DMS53 treated with DMSO at 0.1 percent for 48 hours (cell line): Measurements from ENCODE around the gene RCAN3.

Source experiments
- DNase-seq: peaks from one replicate; lab custom pipeline; 2025; ENCODE audit not compliant: unreplicated experiment; lab: John Stamatoyannopoulos, UW

The RCAN3 gene

GRCh38 chr1:24502709-24503058, at the start of gene RCAN3:
RCAN3 (plus strand) TSS chr1:24502836; CDS start chr1:24514373, 11,537 bp downstream.
- peak; percentile 71 for DNase-seq

DNA sequence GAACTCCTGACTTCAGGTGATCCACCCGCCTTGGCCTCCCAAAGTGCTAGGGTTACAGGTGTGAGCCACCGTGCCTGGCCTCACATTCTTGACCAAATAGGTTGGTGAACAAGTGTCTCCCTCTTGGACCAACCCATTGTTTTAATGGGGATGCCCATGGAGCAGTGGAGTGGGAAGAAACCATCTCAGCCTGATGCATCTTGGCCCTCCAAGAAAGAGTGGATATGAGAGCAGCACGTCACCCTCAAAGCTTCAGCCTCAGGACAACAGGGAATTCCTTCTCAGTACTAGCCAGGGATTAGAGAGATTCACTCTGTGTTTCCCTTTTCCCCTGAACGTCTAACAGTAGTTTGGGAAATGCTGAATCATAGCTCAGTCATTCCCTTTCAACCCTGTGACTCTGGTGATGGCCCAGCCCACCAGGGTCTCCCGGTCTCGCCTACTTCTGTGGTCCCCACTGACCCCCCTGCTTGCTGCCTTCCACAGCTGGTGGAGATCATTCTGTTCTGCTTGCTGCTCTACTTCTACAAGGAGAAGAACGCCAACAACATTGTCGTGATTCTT, 49.6 kb upstream of the RCAN3 start:
- DNase-seq: no peak

DNA sequence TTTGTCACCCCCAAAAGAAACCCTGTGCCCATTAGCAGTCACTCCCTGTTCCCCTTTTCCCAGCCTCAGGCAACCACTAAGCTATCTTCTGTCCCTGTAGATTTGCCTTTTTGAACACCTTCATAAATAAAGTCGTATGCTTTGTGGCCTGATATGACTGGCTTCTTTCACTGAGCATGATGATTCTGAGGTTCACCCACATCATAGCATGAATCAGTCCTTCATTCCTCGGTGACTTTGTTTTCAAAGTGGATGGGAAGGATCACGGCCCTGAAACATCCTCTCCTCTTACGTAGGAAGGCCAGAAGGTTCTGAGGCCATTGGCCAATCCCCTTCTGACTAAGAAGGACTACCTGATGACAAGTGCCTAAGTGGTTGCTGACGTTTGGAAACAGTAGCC, 48.0 kb upstream of the RCAN3 start:
- DNase-seq: no peak

DNA sequence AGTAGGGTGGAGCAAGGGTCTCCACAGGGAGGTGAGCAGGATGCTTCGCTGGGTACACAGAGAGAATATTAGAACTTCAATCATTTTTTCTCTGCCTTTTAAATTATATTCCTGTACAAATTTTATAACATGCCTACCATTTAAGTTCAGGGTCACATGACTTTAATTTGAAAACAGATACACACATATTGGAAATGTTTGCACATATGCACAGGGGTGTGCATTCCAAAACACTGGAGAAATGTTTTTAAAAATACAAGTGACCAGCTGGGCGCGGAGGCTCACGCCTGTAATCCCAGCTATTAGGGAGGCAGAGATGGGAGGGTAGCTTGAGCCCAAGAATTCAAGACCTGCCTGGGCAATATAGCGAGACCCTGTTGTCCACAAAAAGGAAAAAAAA, 47.4 kb upstream of the RCAN3 start:
- no peak for DNase-seq

- no peak for DNase-seq
Observed at GRCh38 chr1:24457866-24458265, 44.8 kb upstream of the RCAN3 start.

GRCh38 chr1:24459551-24460266, 42.9 kb upstream of the RCAN3 start:
- peak; percentile 19 for DNase-seq

GRCh38 chr1:24462128-24462527, 40.5 kb upstream of the RCAN3 start:
- peak; percentile 23 for DNase-seq

GRCh38 chr1:24463776-24464735, 38.6 kb upstream of the RCAN3 start:
- DNase-seq: no peak

GRCh38 chr1:24465099-24465498, 37.5 kb upstream of the RCAN3 start:
- DNase-seq: no peak

GRCh38 chr1:24465638-24466037, 37.0 kb upstream of the RCAN3 start:
- DNase-seq: no peak

GRCh38 chr1:24468685-24469316, 33.8 kb upstream of the RCAN3 start:
- no peak for DNase-seq

GRCh38 chr1:24470592-24470991, 32.0 kb upstream of the RCAN3 start:
- no peak for DNase-seq

GRCh38 chr1:24472527-24473251, 29.9 kb upstream of the RCAN3 start:
- no peak for DNase-seq

DNA sequence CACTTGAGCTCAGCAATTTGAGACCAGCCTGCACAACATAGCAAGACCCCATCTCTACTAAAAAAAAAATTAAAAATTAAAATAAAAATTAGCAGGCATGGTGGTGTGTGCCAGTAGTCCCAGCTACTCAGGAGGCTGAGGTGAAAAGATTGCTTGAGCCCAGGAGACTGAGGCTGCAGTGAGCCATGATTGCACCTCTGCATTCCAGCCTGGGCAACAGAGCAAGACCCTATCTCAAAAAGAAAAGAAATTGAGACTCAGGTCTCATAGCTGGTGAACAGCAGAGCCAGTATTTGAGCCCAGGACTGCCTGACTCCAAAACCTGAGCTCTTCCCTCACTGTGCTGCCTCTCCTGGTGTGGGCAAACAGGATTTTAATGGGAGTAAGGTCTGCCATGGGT, 28.4 kb upstream of the RCAN3 start:
- no peak for DNase-seq

DNA sequence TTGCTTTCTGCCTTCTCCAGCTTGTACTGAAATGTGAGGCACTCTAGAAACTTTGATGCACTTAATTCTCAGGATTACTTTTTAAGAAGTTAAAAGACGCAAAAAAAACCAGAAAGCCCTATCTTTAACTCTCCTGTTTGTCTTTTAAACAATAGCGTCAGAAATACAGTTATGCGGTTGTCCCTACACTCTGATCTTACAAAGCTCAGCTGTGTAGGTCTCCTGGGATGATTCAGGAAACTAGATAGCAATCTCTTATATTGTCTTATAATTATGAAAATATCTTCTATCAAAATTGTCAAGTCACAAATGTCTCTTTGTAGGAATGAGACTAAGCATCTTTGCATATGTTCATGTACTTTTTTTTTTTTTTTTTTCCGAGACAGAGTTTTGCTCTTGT, 26.9 kb upstream of the RCAN3 start:
- DNase-seq: no peak

DNA sequence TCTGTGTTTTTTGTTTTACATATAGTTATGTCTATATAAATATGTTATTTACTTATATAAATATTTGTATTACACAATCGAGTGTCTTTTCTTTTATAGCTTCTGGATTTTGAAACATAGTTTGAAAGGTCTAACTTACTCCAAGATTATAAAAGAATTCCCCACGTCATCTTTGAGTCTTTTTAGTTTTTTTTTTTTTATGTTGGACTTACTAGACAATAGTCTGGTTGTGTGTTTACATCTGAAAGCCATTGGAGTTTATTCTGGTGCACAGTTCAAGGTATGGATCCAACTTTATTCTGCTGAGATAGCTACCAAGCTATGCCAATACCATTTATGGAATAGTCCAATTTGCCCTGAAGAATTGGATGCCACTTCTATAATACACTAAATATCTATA, 26.1 kb upstream of the RCAN3 start:
- no peak for DNase-seq

DNA sequence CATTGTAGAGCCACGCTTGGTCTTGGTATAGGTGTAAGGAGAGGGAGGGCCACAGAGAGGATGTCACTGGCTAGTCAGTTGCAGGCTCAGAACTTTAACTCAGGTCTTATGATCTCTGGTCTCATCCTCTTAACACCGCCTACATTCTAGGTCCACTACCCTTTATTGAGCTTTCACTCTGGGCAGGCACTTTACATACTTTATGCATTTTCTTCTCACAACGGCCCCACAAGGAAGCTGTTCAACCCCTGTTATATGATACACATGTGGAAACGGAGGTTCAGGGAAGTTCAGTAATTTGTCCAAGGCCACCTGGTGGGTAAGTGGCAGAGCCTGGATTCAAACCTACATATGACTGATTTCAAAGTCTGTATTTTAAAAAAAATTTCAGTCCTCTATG, 25.3 kb upstream of the RCAN3 start:
- no peak for DNase-seq

GRCh38 chr1:24481101-24481500, 21.5 kb upstream of the RCAN3 start:
- no peak for DNase-seq

DNA sequence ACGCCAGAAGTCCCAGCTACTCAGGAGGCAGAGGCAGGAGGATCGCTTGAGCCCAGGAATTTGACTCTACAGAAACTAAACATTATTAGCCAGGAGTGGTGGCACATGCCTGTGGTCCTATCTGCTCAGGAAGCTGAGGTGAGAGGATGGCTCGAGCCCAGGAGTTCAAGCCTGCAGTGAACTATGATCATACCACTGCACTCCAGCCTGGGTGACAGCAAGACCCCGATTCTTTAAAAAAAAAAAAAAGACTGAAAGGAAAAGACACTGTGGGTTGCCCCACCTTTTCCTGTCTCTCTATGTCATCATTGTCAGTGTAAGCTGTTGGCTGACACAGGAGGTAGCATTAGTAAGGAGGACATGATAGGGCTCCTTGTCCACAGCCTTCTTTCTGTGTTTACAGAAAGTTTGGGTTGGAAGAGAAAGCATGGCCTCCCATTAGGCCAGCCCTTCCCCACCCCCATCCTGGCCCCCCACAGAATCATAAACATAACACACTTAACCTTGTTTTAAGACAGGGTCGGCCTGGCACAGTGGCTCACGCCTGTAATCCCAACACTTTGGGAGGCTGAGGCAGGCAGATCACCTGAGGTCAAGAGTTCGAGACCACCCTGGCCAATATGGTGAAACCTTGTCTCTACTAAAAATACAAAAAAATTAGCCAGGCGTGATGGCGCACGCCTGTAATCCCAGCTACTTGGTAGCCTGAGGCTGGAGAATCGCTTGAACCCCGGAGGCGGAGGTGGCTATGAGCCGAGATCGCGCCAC, 20.6 kb upstream of the RCAN3 start:
- no peak for DNase-seq

GRCh38 chr1:24483441-24483840, 19.2 kb upstream of the RCAN3 start:
- DNase-seq: no peak
